ENCODE results near the gene NMU.

- TF ChIP-seq CTCF (IDR thresholded peaks at IDR 0.05; ENCODE audit: low read depth, low read length, poor library complexity, severe bottlenecking): no peak
- no peak for TF ChIP-seq EZH2phosphoT487 (IDR thresholded peaks at IDR 0.05; ENCODE audit: borderline replicate concordance, low read length)
Measured at GRCh38 chr4:55604996-55605395, 31.1 kb downstream of the NMU start.

All from DOHH2 (cell line).